RPMI8226 (cell line): ENCODE data around the gene MMAA.
"Not testable (repeated sequence)": the region's sequence is repeated elsewhere in the genome, so short reads cannot be mapped to it uniquely, and the experiment has no call there.

Experiments
- DNase-seq: peaks from one replicate; pipeline ENCODE4 v3.0.0-alpha.2; 2015

MMAA gene

DNA sequence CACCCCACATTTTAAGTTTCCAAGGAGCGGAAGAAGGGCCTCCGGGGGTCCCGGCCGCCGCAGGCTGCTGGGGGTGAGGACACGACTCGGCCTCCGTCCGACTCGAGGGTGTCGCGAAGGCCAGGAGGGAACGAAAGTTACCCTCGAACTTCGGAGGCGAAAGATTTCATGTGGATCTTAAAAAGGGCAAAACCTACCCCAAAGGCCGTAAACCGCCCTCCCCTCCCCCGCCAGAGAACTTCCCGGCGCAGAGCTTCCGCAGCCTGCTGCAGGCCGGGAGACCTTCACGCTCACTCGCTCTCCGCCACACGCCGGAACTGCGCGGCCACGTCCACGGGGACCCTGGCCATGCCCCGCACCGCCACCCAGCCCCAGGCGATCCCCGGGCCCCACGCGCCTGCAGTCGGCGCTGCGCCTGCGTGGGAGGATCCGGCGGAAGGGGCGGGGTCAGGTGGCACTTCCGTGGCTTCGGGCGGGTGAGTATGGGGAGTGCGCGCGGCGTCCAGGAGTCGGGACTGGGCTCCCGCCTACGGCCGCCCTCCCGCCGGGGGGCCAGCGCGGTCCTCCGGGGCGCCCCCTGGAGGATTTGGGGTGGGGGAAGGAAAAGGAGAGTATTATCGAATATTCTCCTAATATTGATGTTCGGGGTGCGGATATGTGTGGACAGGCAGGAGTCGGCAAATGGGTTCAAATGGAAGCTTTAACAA is at the start of gene MMAA:
Gene MMAA (plus strand): TSS at position 454 of the 707 bp plus-strand sequence. CDS start 19,755 bp downstream, outside the sequence.
- DNase-seq: peak; percentile 93

DNA sequence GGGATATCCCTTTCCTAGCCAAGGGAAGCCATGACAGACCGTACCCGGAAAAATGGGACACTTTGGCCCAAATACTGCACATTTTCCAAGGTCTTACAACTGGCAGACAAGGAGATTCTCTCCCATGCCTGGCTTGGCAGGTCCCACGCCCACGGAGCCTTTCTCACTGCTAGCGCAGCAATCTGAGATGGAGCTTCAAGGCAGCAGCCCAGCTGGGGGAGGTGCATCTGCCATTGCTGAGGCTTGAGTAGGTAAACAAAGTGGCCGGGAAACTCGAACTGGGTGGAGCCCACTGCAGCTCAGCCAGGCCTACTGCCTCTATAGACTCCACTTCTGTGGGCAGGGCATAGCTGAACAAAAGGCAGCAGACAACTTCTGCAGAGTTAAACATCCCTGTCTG is 44.6 kb upstream of the MMAA start:
- DNase-seq: not testable (repeated sequence)

- DNase-seq: no peak
Observed at GRCh38 chr4:145580906-145581305, 38.3 kb upstream of the MMAA start.

GRCh38 chr4:145583191-145584055 is 35.8 kb upstream of the MMAA start:
- no peak for DNase-seq

DNA sequence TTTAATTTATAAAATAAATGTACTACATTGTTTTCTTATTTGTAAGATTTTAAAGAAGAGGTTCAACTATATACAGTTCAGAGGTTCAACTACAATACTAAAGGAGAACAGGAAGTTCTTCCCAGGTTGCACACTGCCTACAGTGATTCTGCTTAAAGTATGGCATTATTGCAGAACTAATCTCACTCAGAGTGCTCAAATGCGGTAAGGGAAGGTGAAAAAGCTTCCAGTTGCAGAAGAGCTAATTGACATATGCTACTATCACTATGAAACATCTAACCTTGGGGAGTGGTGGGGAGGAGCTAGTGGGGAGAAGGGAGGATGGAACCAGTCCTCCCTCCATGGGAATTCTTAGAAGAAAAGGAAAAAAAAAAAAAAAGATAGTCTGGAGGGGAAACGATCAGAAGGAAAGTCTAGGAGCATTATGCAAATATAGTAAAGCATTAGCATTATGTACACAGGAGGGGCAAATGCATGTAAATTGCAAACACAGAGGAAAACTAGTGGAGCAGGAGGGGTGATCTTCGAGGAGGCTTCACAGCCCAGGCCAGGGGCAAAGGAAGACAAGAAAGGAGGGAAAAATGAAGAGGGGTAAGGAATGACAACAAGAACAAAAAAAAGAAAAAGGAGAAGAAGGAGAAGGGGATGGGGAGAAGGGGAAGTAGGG is 32.0 kb upstream of the MMAA start:
- no peak for DNase-seq

DNA sequence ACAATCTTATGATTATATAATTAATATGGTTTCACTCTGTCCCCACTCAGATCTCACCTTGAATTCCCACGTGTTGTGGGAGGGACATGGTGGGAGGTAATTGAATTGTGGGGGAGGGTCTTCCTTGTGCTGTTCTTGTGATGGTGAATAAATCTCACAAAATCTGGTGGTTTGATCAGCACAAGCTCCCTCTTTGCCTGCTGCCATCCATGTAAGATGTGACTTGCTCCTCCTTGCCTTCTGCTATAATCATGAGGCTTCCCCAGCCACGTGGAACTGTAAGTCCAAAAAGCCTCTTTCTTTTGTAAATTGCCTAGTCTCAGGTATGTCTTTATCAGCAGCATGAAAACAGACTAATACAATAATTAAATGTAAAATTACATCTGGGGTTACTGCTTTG is 29.8 kb upstream of the MMAA start:
- not testable (repeated sequence) for DNase-seq

- DNase-seq: no peak
Observed at GRCh38 chr4:145589916-145590702, 29.1 kb upstream of the MMAA start.

GRCh38 chr4:145602129-145602760 is 16.9 kb upstream of the MMAA start:
- no peak for DNase-seq

DNA sequence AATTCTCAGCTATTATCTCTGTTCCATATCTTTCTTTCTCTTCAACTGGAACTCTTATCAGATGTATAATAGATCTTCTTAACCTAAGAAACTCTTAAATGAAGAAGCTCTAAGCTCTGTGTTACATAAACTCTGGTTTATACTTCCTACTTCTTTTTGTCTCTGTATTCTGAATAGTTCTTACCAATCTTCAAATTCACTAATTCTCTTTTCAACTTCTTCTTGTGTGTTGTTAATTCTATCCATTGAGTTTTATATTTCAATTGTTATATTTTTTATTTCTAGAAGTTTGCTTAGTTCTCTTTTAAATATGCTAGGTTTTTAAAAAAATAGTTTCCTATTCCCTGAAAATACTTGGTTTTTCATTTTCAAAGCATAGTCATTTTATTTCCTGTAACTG is 13.2 kb upstream of the MMAA start:
- no peak for DNase-seq

DNA sequence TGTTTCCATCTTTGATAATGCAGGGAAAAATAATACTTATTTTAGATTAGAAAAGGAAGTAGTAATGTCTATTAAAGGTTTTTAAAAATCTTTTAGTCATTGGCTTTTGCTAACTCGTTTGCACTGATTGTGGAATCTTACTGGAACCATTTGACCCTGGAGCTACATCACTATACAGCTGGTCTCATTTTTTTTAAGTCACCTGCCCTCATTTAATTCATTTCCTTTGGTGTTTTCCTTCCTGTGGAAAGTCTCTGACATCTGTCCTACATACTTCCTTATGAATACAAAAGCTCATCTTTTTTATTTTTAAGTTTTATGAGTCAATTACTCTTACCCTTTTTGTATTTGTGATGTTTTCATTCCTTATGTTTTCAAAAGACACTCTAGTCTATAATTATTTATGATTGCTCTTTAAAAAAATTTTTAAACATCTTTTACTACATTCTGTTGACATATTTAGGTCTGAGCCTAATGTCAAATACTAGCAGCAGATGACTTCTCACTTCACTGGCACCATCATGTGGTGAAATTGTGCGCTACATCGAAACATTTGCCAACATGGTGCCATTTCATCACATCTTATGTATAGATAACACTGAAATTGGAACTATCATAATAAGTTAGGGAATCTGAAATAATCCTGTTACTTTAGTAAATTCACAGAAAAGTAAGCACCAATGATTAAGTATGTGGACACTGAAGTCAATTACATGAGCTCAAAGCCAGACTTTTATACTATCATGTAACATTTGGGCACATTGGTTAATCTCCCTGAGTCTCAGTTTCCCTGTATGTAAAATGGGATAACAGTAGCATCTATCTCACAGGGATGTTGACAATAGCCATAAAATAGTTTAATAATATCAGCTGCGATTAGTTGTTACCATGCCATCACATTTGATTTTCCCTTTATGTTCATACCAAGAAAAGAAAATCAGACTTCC is 9.4 kb upstream of the MMAA start:
- peak; percentile 49 for DNase-seq

- no peak for DNase-seq
Observed at GRCh38 chr4:145613566-145614232, 5.5 kb upstream of the MMAA start.

GRCh38 chr4:145614233-145614610 is 5.0 kb upstream of the MMAA start:
- DNase-seq: no peak

DNA sequence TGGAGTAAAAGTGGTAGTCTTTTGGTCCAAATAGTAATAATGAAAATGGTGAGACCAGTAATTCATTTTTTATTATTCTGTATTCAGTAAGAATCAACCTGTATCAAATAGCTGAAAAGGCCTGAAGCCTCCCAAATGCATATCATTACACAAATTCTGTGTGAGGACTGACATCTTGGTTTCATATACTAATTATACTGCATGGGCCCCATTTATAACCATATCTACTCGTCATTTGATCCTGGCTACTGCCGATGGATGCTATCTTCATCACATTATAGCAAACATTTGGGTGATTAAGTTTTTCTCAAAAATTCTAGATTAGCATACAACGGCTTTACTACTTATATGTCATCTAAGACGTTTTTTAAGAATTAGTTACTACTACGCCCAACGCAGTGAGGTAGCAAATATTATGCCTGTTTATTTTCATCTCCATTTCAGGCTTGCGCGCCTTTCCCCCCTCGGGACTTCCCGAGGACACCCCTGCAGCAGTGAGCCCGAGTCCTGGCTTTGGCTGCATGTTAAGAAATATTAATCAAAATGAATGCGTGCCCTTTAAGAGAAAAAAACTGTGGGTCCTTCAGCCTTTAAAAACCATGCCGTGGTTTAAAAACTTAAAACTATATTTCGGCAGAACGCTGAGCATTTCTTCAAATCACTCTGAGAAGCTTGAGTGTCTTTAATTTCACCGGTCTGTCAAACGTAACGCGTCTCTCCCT is 814 bp upstream of the MMAA start:
- no peak for DNase-seq

DNA sequence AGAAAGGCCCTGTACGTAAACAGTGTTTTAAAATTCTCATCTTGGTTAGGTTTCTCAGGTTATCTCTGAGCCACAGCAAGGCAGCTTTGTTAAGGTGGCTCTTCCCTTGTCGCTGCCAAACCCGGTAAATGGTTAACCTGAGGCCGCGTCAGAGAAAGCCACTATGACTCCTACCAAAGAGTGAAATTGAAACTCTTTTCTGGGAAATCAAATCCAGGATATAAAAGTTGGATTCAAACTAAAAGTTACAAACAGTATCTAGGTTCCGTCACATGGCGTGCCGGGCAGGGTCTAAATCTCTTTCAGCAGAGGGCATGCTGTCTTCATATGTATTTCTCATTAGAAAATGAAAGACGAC is 433 bp downstream of the MMAA start:
- peak; percentile 39 for DNase-seq

- DNase-seq: not testable (repeated sequence)
Observed at GRCh38 chr4:145622067-145622466, 2.9 kb downstream of the MMAA start.

DNA sequence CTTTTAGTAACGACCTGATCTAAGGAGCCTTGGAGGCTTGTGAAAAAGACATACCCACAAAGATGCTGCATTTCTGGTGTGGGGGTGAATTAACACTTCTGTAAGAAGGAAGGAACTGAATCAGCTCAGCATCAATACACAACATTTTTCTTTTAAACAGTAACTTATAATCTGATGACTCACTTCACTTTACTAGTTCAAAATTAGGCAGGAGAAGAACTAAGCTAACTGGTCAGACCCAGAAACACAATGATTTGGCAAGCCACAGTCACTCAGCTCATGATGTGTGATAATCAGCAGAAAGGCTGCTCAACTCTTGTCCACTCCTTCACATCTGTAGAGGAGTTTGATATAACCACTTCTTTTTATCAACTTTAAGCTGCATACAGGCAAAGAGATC is 4.6 kb downstream of the MMAA start:
- no peak for DNase-seq

- DNase-seq: no peak
Observed at GRCh38 chr4:145625677-145626622, 6.8 kb downstream of the MMAA start.

- no peak for DNase-seq
Observed at GRCh38 chr4:145626623-145626982, 7.4 kb downstream of the MMAA start.

DNA sequence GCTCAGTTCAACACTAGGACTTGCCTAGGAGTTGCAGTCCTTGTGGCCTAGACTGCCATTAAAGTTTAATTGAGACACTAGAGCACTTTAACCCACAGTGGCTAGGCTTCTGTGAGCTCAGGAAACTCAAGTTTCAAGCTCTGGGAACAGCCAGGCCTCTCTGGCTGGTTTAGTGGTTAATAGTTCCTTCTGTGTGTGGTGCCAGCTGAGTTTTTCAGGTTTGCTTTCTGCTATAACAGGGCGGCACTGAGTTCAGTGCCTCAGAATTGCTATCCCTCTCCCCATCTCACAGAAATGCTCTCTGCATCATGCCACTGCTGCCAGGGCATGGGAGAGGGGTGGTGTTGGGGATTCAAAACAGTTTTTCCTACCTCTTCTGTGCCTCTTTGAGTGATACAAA is 15.9 kb downstream of the MMAA start:
- no peak for DNase-seq
